MCF 10A (cell line): Measurements from ENCODE around the gene C19orf33. TPM values are rescaled to one million over a fixed set of nuclear protein-coding genes. Genes with fewer than 3 reads are reported as not detected.

Source experiments
- BruUV-seq: library from RNA; stranded (reverse); fragments of 400-500 nt; replicated peaks from 2 replicates; lab custom pipeline; 2021; lab: Mats Ljungman, UMichigan
- CTCF ChIA-PET: fragments of 300-600 bp; sonication (Branson Sonifier 250); formaldehyde crosslinking; extraction: SDS; loops from one replicate; lab custom pipeline; 2021; ENCODE audit warnings: antibody characterized with exemption, inconsistent platforms; lab: Yijun Ruan, JAX
- POLR2A ChIA-PET: fragments of 300-600, 350-650 bp; sonication (Branson Sonifier 250); formaldehyde crosslinking; extraction: SDS; loops from one replicate; lab custom pipeline; 2020; ENCODE audit warnings: antibody characterized with exemption, inconsistent platforms; lab: Yijun Ruan, JAX
- DNase-seq: peaks from one replicate; pipeline ENCODE4 v3.0.0-alpha.2; 2018; ENCODE audit not compliant: unreplicated experiment
- H3K27ac Mint-ChIP-seq: one replicate; pipeline ENCODE4 v1.8.0; 2022; ENCODE audit warnings: mild to moderate bottlenecking, low read depth, mixed read lengths; ENCODE audit not compliant: unreplicated experiment
- H3K27me3 Mint-ChIP-seq: one replicate; pipeline ENCODE4 v1.8.0; 2022; ENCODE audit warnings: mixed read lengths; ENCODE audit not compliant: insufficient read depth, unreplicated experiment
- H3K36me3 Mint-ChIP-seq: one replicate; pipeline ENCODE4 v1.8.0; 2022; ENCODE audit warnings: mild to moderate bottlenecking, moderate library complexity, mixed read lengths; ENCODE audit not compliant: insufficient read depth, unreplicated experiment
- H3K4me1 Mint-ChIP-seq: one replicate; pipeline ENCODE4 v1.8.0; 2022; ENCODE audit warnings: mixed read lengths; ENCODE audit not compliant: insufficient read depth, unreplicated experiment
- H3K4me3 Mint-ChIP-seq: one replicate; pipeline ENCODE4 v1.8.0; 2022; ENCODE audit warnings: mild to moderate bottlenecking, moderate library complexity, mixed read lengths; ENCODE audit not compliant: unreplicated experiment
- H3K9me3 Mint-ChIP-seq: one replicate; pipeline ENCODE4 v1.8.0; 2022; ENCODE audit warnings: mixed read lengths; ENCODE audit not compliant: unreplicated experiment
- intact Hi-C: fragments of 100-400 bp; cut with micrococcal nuclease; formaldehyde crosslinking; loops from 2 replicates; pipeline ENCODE4 v1.14.1; 2022
- total RNA-seq: library from RNA; stranded (reverse); gene quantifications from 2 replicates; pipeline ENCODE4 v1.2.3, GENCODE V29; 2022
- TF ChIP-seq, protein P1 (sequence below): fragments of 200-600 bp; IDR thresholded peaks from one replicate; pipeline ENCODE4 v1.8.0; 2022; ENCODE audit warnings: antibody characterized with exemption, mild to moderate bottlenecking; ENCODE audit not compliant: unreplicated experiment

C19orf33 gene
- total RNA-seq, 1 experiment from 2014 or later, result 343 TPM

DNA sequence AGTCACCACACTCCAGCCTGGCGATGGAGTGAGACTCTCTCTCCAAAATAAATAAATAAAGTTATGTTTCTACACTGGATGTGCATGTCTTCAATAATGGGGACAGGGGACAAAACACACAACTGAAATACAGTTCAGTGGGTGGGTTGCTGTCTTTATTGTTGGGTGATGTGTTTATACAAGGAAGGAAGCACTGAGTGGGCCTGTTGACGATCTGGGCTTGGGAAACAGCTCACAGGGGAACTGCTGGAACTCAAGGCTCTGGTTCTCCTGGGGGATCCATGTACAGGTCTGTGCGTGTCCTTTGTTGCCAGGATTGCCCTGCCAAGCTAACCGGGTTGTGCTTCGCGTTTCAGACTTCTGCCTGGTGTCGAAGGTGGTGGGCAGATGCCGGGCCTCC is 20.8 kb upstream of the C19orf33 start:
- ChIA-PET CTCF (interaction anchor here (0.6 to 1.0 kb wide), 2 partner anchors 52 to 400 kb away, joined by 5 to 6 read pairs; partner anchors contain the start of gene CATSPERG), POLR2A (interaction anchor here (0.7 to 10.4 kb wide), 2 partner anchors 17 to 20 kb away, joined by 3 to 82 read pairs; partner anchors contain the start of genes C19orf33 and SPINT2)
- H3K9me3 Mint-ChIP-seq, result no peaks in the 10 kb centered on the region
- TF ChIP-seq, protein P1, sequence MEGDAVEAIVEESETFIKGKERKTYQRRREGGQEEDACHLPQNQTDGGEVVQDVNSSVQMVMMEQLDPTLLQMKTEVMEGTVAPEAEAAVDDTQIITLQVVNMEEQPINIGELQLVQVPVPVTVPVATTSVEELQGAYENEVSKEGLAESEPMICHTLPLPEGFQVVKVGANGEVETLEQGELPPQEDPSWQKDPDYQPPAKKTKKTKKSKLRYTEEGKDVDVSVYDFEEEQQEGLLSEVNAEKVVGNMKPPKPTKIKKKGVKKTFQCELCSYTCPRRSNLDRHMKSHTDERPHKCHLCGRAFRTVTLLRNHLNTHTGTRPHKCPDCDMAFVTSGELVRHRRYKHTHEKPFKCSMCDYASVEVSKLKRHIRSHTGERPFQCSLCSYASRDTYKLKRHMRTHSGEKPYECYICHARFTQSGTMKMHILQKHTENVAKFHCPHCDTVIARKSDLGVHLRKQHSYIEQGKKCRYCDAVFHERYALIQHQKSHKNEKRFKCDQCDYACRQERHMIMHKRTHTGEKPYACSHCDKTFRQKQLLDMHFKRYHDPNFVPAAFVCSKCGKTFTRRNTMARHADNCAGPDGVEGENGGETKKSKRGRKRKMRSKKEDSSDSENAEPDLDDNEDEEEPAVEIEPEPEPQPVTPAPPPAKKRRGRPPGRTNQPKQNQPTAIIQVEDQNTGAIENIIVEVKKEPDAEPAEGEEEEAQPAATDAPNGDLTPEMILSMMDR, result no peak
- no peaks in the 10 kb centered on the region for H3K27me3 Mint-ChIP-seq
- no peak overlapping the region for H3K27ac Mint-ChIP-seq
- DNase-seq, result no peak
- no peak overlapping the region for H3K4me3 Mint-ChIP-seq
- peaks cover 6% of the 10 kb centered on the region for H3K4me1 Mint-ChIP-seq
- H3K36me3 Mint-ChIP-seq, result peaks cover 50% of the 10 kb centered on the region
- intact Hi-C loops, result no loop called here
- BruUV-seq, result no TSS peak

- ChIA-PET CTCF (interaction anchor here (1.0 kb wide), 1 partner anchor 21 kb away, joined by 3 read pairs; no protein-coding TSS in a partner anchor), POLR2A (interaction anchor here (1.1 to 10.4 kb wide), 3 partner anchors 8 to 19 kb away, joined by 3 to 82 read pairs (median 6); partner anchors contain the start of genes C19orf33 and SPINT2)
- no TSS peak for BruUV-seq
- TF ChIP-seq, protein P1, result no peak
- Mint-ChIP-seq H3K4me1 (peaks cover 6% of the 10 kb centered on the region), H3K4me3 (no peak overlapping the region), H3K27me3 (no peaks in the 10 kb centered on the region), H3K27ac (no peak overlapping the region), H3K36me3 (peaks cover 61% of the 10 kb centered on the region), H3K9me3 (no peaks in the 10 kb centered on the region)
- intact Hi-C loops, result no loop called here
- no peak for DNase-seq
These were observed 19.6 kb upstream of the C19orf33 start for GRCh38 chr19:38284422-38284821.

GRCh38 chr19:38285567-38285966 is 18.5 kb upstream of the C19orf33 start:
- ChIA-PET POLR2A (interaction anchor here (1.1 to 10.4 kb wide), 4 partner anchors 9 to 19 kb away, joined by 3 to 82 read pairs (median 6); partner anchors contain the start of genes C19orf33 and SPINT2), CTCF (interaction anchor here (0.5 to 0.7 kb wide), 2 partner anchors 10 to 98 kb away, joined by 3 to 4 read pairs; no protein-coding TSS in a partner anchor)
- no TSS peak for BruUV-seq
- intact Hi-C loops, result no loop called here
- no peaks in the 10 kb centered on the region for H3K27me3 Mint-ChIP-seq
- H3K4me1 Mint-ChIP-seq, result peaks cover 10% of the 10 kb centered on the region
- no peaks in the 10 kb centered on the region for H3K9me3 Mint-ChIP-seq
- no peak for DNase-seq
- H3K4me3 Mint-ChIP-seq, result no peak overlapping the region
- TF ChIP-seq, protein P1, result no peak
- peaks cover 66% of the 10 kb centered on the region for H3K36me3 Mint-ChIP-seq
- H3K27ac Mint-ChIP-seq, result no peak overlapping the region

GRCh38 chr19:38287604-38288003 is 16.4 kb upstream of the C19orf33 start:
- Mint-ChIP-seq H3K36me3 (peaks cover 72% of the 10 kb centered on the region), H3K9me3 (no peaks in the 10 kb centered on the region), H3K4me3 (no peak overlapping the region), H3K4me1 (peaks cover 11% of the 10 kb centered on the region), H3K27me3 (no peaks in the 10 kb centered on the region), H3K27ac (no peak overlapping the region)
- ChIA-PET CTCF (interaction anchor here (0.9 to 1.8 kb wide), 2 partner anchors 10 to 44 kb away, joined by 3 to 7 read pairs; no protein-coding TSS in a partner anchor), POLR2A (interaction anchor here (10.4 kb wide), 1 partner anchor 21 kb away, joined by 82 read pairs; the partner anchor contains the start of gene SPINT2)
- no TSS peak for BruUV-seq
- no peak for DNase-seq
- TF ChIP-seq, protein P1, result no peak
- intact Hi-C loops, result no loop called here
